ENCODE measurements around the gene SEZ6L.
A peak's percentile ranks its signal among the peaks of the same experiment; 100 is the strongest.

Gene SEZ6L

GRCh38 chr22:26172389-26172990 lies 3.2 kb downstream of the SEZ6L start:
- H3K27ac ChIP-seq (ENCODE audit: low read depth, low read length, poor library complexity, severe bottlenecking): no peak overlapping the region
- no peak overlapping the region for H3K9ac ChIP-seq (ENCODE audit: low read length)
- H3K36me3 ChIP-seq (ENCODE audit: insufficient read depth, low read length): no peaks in the 10 kb centered on the region
- TF ChIP-seq CTCF (IDR thresholded peaks at IDR 0.05; ENCODE audit: low read length) (peak; percentile 79), EZH2 (IDR thresholded peaks at IDR 0.05; ENCODE audit: borderline replicate concordance, low read length) (no peak)
- no peaks in the 10 kb centered on the region for H3F3A ChIP-seq (ENCODE audit: insufficient read depth, low read length)
- no peak overlapping the region for H3K4me2 ChIP-seq (ENCODE audit: low read length)
- no peaks in the 10 kb centered on the region for H3K27me3 ChIP-seq (ENCODE audit: insufficient read depth, low read length)
- no peaks in the 10 kb centered on the region for H3K4me1 ChIP-seq (ENCODE audit: insufficient read depth, low read length, severe bottlenecking)
- H3K79me2 ChIP-seq (ENCODE audit: insufficient read depth, low read length): no peaks in the 10 kb centered on the region
- H3K4me3 ChIP-seq (ENCODE audit: low read depth, low read length, poor library complexity, severe bottlenecking): no peak overlapping the region
- no peak overlapping the region for H2AFZ ChIP-seq (ENCODE audit: low read length)
- no peaks in the 10 kb centered on the region for H3K9me2 ChIP-seq (ENCODE audit: low read depth, low read length)
- H4K20me1 ChIP-seq (ENCODE audit: insufficient read depth, low read length): no peaks in the 10 kb centered on the region
- H3K9me3 ChIP-seq (ENCODE audit: low read length): no peaks in the 10 kb centered on the region

GRCh38 chr22:26174280-26174679 lies 5.0 kb downstream of the SEZ6L start:
- no peak overlapping the region for H2AFZ ChIP-seq (ENCODE audit: low read length)
- no peak overlapping the region for H3K4me3 ChIP-seq (ENCODE audit: low read depth, low read length, poor library complexity, severe bottlenecking)
- no peak overlapping the region for H3K9ac ChIP-seq (ENCODE audit: low read length)
- H3F3A ChIP-seq (ENCODE audit: insufficient read depth, low read length): no peaks in the 10 kb centered on the region
- no peaks in the 10 kb centered on the region for H3K27me3 ChIP-seq (ENCODE audit: insufficient read depth, low read length)
- H3K36me3 ChIP-seq (ENCODE audit: insufficient read depth, low read length): no peaks in the 10 kb centered on the region
- H3K4me2 ChIP-seq (ENCODE audit: low read length): no peak overlapping the region
- H3K79me2 ChIP-seq (ENCODE audit: insufficient read depth, low read length): no peaks in the 10 kb centered on the region
- no peaks in the 10 kb centered on the region for H3K4me1 ChIP-seq (ENCODE audit: insufficient read depth, low read length, severe bottlenecking)
- no peaks in the 10 kb centered on the region for H3K9me2 ChIP-seq (ENCODE audit: low read depth, low read length)
- no peaks in the 10 kb centered on the region for H3K9me3 ChIP-seq (ENCODE audit: low read length)
- H3K27ac ChIP-seq (ENCODE audit: low read depth, low read length, poor library complexity, severe bottlenecking): no peak overlapping the region
- no peaks in the 10 kb centered on the region for H4K20me1 ChIP-seq (ENCODE audit: insufficient read depth, low read length)
- TF ChIP-seq EZH2 (IDR thresholded peaks at IDR 0.05; ENCODE audit: borderline replicate concordance, low read length): no peak
- no peak; the same call in 1 of the 2 replicates for TF ChIP-seq CTCF (IDR thresholded peaks at IDR 0.05; ENCODE audit: low read length)

- H3K79me2 ChIP-seq (ENCODE audit: insufficient read depth, low read length): no peaks in the 10 kb centered on the region
- no peaks in the 10 kb centered on the region; the same call in 1 of the 2 replicates for H3K27me3 ChIP-seq (ENCODE audit: insufficient read depth, low read length)
- H3K9ac ChIP-seq (ENCODE audit: low read length): no peak overlapping the region
- H3K9me2 ChIP-seq (ENCODE audit: low read depth, low read length): no peaks in the 10 kb centered on the region
- H3K9me3 ChIP-seq (ENCODE audit: low read length): no peaks in the 10 kb centered on the region
- no peaks in the 10 kb centered on the region for H4K20me1 ChIP-seq (ENCODE audit: insufficient read depth, low read length)
- TF ChIP-seq EZH2 (IDR thresholded peaks at IDR 0.05; ENCODE audit: borderline replicate concordance, low read length) (no peak), CTCF (IDR thresholded peaks at IDR 0.05; ENCODE audit: low read length) (no peak)
- H3K36me3 ChIP-seq (ENCODE audit: insufficient read depth, low read length): no peaks in the 10 kb centered on the region
- H3K4me3 ChIP-seq (ENCODE audit: low read depth, low read length, poor library complexity, severe bottlenecking): no peak overlapping the region
- no peak overlapping the region for H3K27ac ChIP-seq (ENCODE audit: low read depth, low read length, poor library complexity, severe bottlenecking)
- no peaks in the 10 kb centered on the region for H3F3A ChIP-seq (ENCODE audit: insufficient read depth, low read length)
- no peak overlapping the region for H2AFZ ChIP-seq (ENCODE audit: low read length)
- no peak overlapping the region for H3K4me2 ChIP-seq (ENCODE audit: low read length)
- H3K4me1 ChIP-seq (ENCODE audit: insufficient read depth, low read length, severe bottlenecking): no peaks in the 10 kb centered on the region
These were observed 13.5 kb downstream of the SEZ6L start for GRCh38 chr22:26182723-26183122.
